ENCODE measurements around the gene LRIT2.

DNA sequence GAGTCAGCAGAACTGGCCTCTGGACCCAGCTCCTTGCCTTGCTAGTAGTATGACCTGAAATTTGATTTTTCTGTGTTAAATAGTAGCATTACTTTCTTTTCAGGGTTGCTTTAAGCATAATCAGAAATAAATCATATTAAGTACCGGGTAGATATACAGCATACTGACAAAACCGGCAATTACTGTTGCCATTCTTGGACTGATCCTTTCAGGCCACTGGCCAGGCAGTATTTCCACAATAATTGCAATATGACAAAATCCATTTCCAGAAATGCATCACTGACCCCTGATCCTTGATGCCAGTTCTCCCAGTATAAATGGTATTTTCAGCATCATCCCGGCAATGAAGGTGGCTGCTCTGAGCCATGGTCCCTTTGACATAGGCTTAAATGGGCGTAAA is 9.1 kb upstream of the LRIT2 start:
- TF ChIP-seq, protein P1, sequence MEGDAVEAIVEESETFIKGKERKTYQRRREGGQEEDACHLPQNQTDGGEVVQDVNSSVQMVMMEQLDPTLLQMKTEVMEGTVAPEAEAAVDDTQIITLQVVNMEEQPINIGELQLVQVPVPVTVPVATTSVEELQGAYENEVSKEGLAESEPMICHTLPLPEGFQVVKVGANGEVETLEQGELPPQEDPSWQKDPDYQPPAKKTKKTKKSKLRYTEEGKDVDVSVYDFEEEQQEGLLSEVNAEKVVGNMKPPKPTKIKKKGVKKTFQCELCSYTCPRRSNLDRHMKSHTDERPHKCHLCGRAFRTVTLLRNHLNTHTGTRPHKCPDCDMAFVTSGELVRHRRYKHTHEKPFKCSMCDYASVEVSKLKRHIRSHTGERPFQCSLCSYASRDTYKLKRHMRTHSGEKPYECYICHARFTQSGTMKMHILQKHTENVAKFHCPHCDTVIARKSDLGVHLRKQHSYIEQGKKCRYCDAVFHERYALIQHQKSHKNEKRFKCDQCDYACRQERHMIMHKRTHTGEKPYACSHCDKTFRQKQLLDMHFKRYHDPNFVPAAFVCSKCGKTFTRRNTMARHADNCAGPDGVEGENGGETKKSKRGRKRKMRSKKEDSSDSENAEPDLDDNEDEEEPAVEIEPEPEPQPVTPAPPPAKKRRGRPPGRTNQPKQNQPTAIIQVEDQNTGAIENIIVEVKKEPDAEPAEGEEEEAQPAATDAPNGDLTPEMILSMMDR (IDR thresholded peaks at IDR 0.05) = no peak
- TF ChIP-seq POLR2A (IDR thresholded peaks at IDR 0.05) = no peak

Measured in uterus (tissue), 2 donors.